Measurements from ENCODE around the gene DNAI2.

DNA sequence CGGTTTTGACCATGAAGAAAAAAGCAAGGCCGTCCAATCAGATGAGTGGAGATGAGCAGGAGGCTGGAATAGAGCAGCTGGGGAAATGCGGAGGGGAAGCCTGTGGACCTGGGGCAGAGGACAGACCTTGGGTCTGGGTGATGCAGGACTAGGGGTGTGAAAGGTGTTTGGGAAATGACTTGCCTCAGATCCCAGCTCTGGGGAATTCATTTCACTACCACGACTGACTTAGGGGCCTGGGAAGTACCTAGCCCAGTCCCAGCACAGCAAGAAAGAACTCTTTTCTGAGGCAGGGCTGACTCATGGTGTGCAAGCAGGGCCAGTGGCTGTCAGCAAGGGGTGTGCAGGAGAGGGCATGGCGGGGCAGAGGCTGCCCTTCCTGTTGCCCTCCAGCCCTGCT, 14.8 kb downstream of the DNAI2 start:
- TF ChIP-seq, protein P1, sequence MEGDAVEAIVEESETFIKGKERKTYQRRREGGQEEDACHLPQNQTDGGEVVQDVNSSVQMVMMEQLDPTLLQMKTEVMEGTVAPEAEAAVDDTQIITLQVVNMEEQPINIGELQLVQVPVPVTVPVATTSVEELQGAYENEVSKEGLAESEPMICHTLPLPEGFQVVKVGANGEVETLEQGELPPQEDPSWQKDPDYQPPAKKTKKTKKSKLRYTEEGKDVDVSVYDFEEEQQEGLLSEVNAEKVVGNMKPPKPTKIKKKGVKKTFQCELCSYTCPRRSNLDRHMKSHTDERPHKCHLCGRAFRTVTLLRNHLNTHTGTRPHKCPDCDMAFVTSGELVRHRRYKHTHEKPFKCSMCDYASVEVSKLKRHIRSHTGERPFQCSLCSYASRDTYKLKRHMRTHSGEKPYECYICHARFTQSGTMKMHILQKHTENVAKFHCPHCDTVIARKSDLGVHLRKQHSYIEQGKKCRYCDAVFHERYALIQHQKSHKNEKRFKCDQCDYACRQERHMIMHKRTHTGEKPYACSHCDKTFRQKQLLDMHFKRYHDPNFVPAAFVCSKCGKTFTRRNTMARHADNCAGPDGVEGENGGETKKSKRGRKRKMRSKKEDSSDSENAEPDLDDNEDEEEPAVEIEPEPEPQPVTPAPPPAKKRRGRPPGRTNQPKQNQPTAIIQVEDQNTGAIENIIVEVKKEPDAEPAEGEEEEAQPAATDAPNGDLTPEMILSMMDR (IDR thresholded peaks at IDR 0.05): no peak
- TF ChIP-seq POLR2A (IDR thresholded peaks at IDR 0.05): no peak

Measured in thyroid gland (tissue), 4 donors.